IMR-90 (cell line): ENCODE data around the gene INKA1. TPM values are rescaled to one million over a fixed set of nuclear protein-coding genes. Genes with fewer than 3 reads are reported as not detected.

Experiments used
- ATAC-seq: fragments of 200-7000 bp; cut with Tn5 transposase; 2 replicates; pipeline ENCODE4 v1.9.1; 2020; ENCODE audit warnings: low read depth, mild to moderate bottlenecking, moderate library complexity
- BruUV-seq: library from RNA; stranded (reverse); fragments of 400-500 nt; replicated peaks from 2 replicates; lab custom pipeline; 2021; lab: Mats Ljungman, UMichigan
- CTCF ChIA-PET: fragments of 300-600 bp; formaldehyde crosslinking; extraction: SDS; loops from one replicate; lab custom pipeline; 2021; ENCODE audit warnings: antibody characterized with exemption; lab: Yijun Ruan, JAX
- POLR2A ChIA-PET: fragments of 300-600 bp; sonication (Branson Sonifier 250); formaldehyde crosslinking; loops from one replicate; lab custom pipeline; 2022; ENCODE audit warnings: antibody characterized with exemption; ENCODE audit not compliant: unreplicated experiment; lab: Charles Lee
- DNase-seq: peaks from one replicate; pipeline ENCODE4 v3.0.0; 2013
- H2AFZ ChIP-seq: replicated peaks from 2 replicates; pipeline ENCODE3; 2013; ENCODE audit warnings: low read length, mild to moderate bottlenecking; ENCODE audit not compliant: poor library complexity
- H2AK5ac ChIP-seq: 2 replicates; pipeline ENCODE4 v1.6.1; 2013; ENCODE audit warnings: low read depth, low read length, inconsistent platforms
- H2AK9ac ChIP-seq: replicated peaks from 2 replicates; pipeline ENCODE3; 2013; ENCODE audit warnings: mild to moderate bottlenecking, low read depth, low read length, moderate library complexity; ENCODE audit not compliant: poor library complexity
- H2BK120ac ChIP-seq: 2 replicates; pipeline ENCODE4 v1.6.1; 2013; ENCODE audit warnings: low read depth, low read length, inconsistent platforms
- H2BK15ac ChIP-seq: 3 replicates; pipeline ENCODE4 v1.6.1; 2013; ENCODE audit warnings: low read depth, low read length, inconsistent platforms
- H2BK20ac ChIP-seq: 2 replicates; pipeline ENCODE4 v1.6.1; 2013; ENCODE audit warnings: low read depth, mild to moderate bottlenecking, inconsistent platforms, low read length, moderate library complexity
- H2BK5ac ChIP-seq: 2 replicates; pipeline ENCODE4 v1.6.1; 2013; ENCODE audit warnings: mild to moderate bottlenecking, low read depth, low read length, inconsistent platforms; ENCODE audit not compliant: poor library complexity, severe bottlenecking
- H3K14ac ChIP-seq: replicated peaks from 2 replicates; pipeline ENCODE4 v1.6.1; 2013; ENCODE audit warnings: low read depth, low read length, inconsistent platforms
- H3K18ac ChIP-seq: 2 replicates; pipeline ENCODE4 v1.6.1; 2013; ENCODE audit warnings: low read depth, low read length, control low read depth
- H3K23ac ChIP-seq: 2 replicates; pipeline ENCODE4 v1.6.1; 2013; ENCODE audit warnings: low read depth, low read length, inconsistent platforms
- H3K27ac ChIP-seq: 2 replicates; pipeline ENCODE4 v1.5.1; 2013; ENCODE audit warnings: mild to moderate bottlenecking, control low read depth, low read length; ENCODE audit not compliant: insufficient read depth
- H3K27me3 ChIP-seq: 2 replicates; pipeline ENCODE4 v1.6.1; 2013; ENCODE audit warnings: low read length; ENCODE audit not compliant: control insufficient read depth, insufficient read depth
- H3K36me3 ChIP-seq: 2 replicates; pipeline ENCODE4 v1.6.1; 2013; ENCODE audit warnings: low read length, mixed read lengths; ENCODE audit not compliant: control insufficient read depth, insufficient read depth
- H3K4ac ChIP-seq: 2 replicates; pipeline ENCODE4 v1.6.1; 2013; ENCODE audit warnings: low read depth, low read length, inconsistent platforms
- H3K4me1 ChIP-seq: 2 replicates; pipeline ENCODE4 v1.6.1; 2013; ENCODE audit warnings: low read length, mixed read lengths; ENCODE audit not compliant: control insufficient read depth, insufficient read depth
- H3K4me2 ChIP-seq: 2 replicates; pipeline ENCODE4 v1.6.1; 2013; ENCODE audit warnings: low read depth, mild to moderate bottlenecking, control low read depth, low read length, moderate library complexity
- H3K4me3 ChIP-seq: 2 replicates; pipeline ENCODE4 v1.5.1; 2013; ENCODE audit warnings: low read depth, mild to moderate bottlenecking, control low read depth, low read length, moderate library complexity; ENCODE audit not compliant: insufficient read depth
- H3K56ac ChIP-seq: 2 replicates; pipeline ENCODE4 v1.6.1; 2013; ENCODE audit warnings: low read length, inconsistent platforms; ENCODE audit not compliant: insufficient read depth; ENCODE audit errors: extremely low read depth
- H3K79me1 ChIP-seq, 2 experiments: 2 replicates each; pipeline ENCODE4 v1.6.1; 2013; ENCODE audit warnings: low read length in 2 of 2, inconsistent platforms in 1 of 2, low read depth in 1 of 2
- H3K9ac ChIP-seq: 2 replicates; pipeline ENCODE4 v1.6.1; 2013; ENCODE audit warnings: low read depth, low read length, control low read depth
- H3K9me1 ChIP-seq: 2 replicates; pipeline ENCODE4 v1.6.1; 2013; ENCODE audit warnings: low read length, inconsistent platforms; ENCODE audit not compliant: insufficient read depth
- H3K9me3 ChIP-seq: 2 replicates; pipeline ENCODE4 v1.6.1; 2013; ENCODE audit warnings: low read length; ENCODE audit not compliant: control insufficient read depth, insufficient read depth
- H4K20me1 ChIP-seq: 2 replicates; pipeline ENCODE4 v1.6.1; 2013; ENCODE audit warnings: low read length, inconsistent platforms; ENCODE audit not compliant: insufficient read depth
- H4K5ac ChIP-seq: 2 replicates; pipeline ENCODE4 v1.6.1; 2013; ENCODE audit warnings: mild to moderate bottlenecking, low read depth, low read length, control low read depth
- H4K8ac ChIP-seq, 2 experiments: 2 replicates each; pipeline ENCODE4 v1.6.1; 2013; ENCODE audit warnings: low read depth in 2 of 2, low read length in 2 of 2, control low read depth in 1 of 2, inconsistent platforms in 1 of 2
- H4K91ac ChIP-seq: 2 replicates; pipeline ENCODE4 v1.6.1; 2013; ENCODE audit warnings: low read depth, low read length, inconsistent platforms; ENCODE audit not compliant: insufficient read depth
- RAD21 ChIP-seq: IDR thresholded peaks from 2 replicates; pipeline ENCODE4 v1.6.1; 2012; ENCODE audit warnings: low read length, improper control_type of control experiment
- SMC3 ChIP-seq: fragments of 150-350 bp; IDR thresholded peaks from 2 replicates; pipeline ENCODE4 v1.6.1; 2016; ENCODE audit warnings: low read depth, mild to moderate bottlenecking, antibody characterized with exemption, low read length, moderate library complexity
- WGBS, 2 experiments: methylation state at CpG; one replicate each; pipeline versions ENCODE4 v1.1.5 to v1.1.7; 2013; ENCODE audit warnings: missing lambda C conversion rate in 2 of 2; ENCODE audit not compliant: insufficient read length in 1 of 2; ENCODE audit errors: extremely low coverage in 2 of 2; 5-methylcytosine and 5-hydroxymethylcytosine counted together
- dilution Hi-C: fragments of 300-500 bp; cut with HindIII; formaldehyde crosslinking; loops from one replicate; pipeline ENCODE4 v1.14.3; 2018; ENCODE audit warnings: low sequenced_read_pairs; ENCODE audit not compliant: unreplicated experiment
- in situ Hi-C: fragments of 300-500 bp; cut with MboI; formaldehyde crosslinking; loops from 3 replicates; pipeline ENCODE4 v1.14.3; 2019; ENCODE audit warnings: low sequenced_read_pairs, inconsistent platforms, mixed read lengths
- intact Hi-C: fragments of 100-400 bp; cut with micrococcal nuclease; formaldehyde crosslinking; loops from 2 replicates; pipeline ENCODE4 v1.10.0; 2022
- polyA plus RNA-seq, 3 experiments: library from polyadenylated mRNA; depleted of rRNA; stranded (reverse); fragments of >200 nt; gene quantifications; 2 replicates each; pipeline ENCODE4 v1.2.3, GENCODE V29; 2012; ENCODE audit warnings: low replicate concordance in 1 of 3
- total RNA-seq: library from RNA; depleted of rRNA; stranded (reverse); fragments of >200 nt; gene quantifications from 2 replicates; pipeline ENCODE4 v1.2.3, GENCODE V29; 2012

INKA1 gene
- total and polyA plus RNA-seq, 2 of the 4 experiments (the other 2 are of a cell fraction), result 2.3 to 4.5 TPM

DNA sequence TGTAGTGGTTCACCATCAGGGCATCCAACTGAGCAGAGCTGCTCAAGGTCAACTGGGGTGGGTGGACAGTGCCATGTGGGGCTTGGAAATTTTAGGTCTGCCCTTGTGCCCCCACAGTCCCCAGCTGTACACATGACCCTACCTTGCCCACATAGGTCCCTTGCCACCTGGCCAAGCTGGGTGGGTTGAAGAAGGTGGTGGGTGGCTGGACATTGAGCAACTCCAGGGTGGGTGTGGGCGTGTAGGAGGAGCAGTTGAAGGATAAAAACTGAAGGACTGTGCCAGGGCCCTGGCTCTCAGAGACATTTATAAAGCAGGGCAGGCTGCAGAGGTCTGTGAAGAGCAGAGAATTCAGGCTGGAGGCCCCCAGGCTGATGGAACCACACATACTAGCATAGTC, 4.0 kb upstream of the INKA1 start:
- no peak overlapping the region for H3K9ac ChIP-seq
- no peak for DNase-seq
- no peak overlapping the region for H2BK120ac ChIP-seq
- H3K4me3 ChIP-seq, result no peak overlapping the region
- H2AFZ ChIP-seq, result peak overlapping the region; percentile 27
- ATAC-seq, result no peak
- 0 out of 2 replicates have a peak overlapping the region, but pooled peaks have one; percentile 18 for H2AK5ac ChIP-seq
- no peak overlapping the region for H4K5ac ChIP-seq
- in situ Hi-C loops, result no loop called here
- no peak overlapping the region for H2BK15ac ChIP-seq
- CTCF ChIA-PET, result interaction anchor here (1.3 kb wide), 1 partner anchor 30 kb away, joined by 3 read pairs; no protein-coding TSS in a partner anchor
- BruUV-seq, result no TSS peak
- H3K14ac ChIP-seq, result no peak overlapping the region
- TF ChIP-seq RAD21 (no peak), SMC3 (no peak)
- H3K9me1 ChIP-seq, result peaks cover 4% of the 10 kb centered on the region; the same call in 1 of the 2 replicates
- H3K18ac ChIP-seq, result no peak overlapping the region
- H3K9me3 ChIP-seq, result no peaks in the 10 kb centered on the region
- no peak overlapping the region for H2BK5ac ChIP-seq
- H3K27me3 ChIP-seq, result peaks cover 5% of the 10 kb centered on the region; the same call in 1 of the 2 replicates
- H4K20me1 ChIP-seq, result no peaks in the 10 kb centered on the region
- no peak overlapping the region; a peak in 1 of 4 replicates for H4K8ac ChIP-seq
- H3K36me3 ChIP-seq, result no peaks in the 10 kb centered on the region
- no peak overlapping the region for H4K91ac ChIP-seq
- dilution Hi-C loops, result no loop called here
- no peak overlapping the region for H3K4me2 ChIP-seq
- peaks cover 9% of the 10 kb centered on the region for H3K4me1 ChIP-seq
- H3K56ac ChIP-seq, result no peak overlapping the region
- H3K23ac ChIP-seq, result no peak overlapping the region
- POLR2A ChIA-PET, result no interaction called here
- H3K27ac ChIP-seq, result no peak overlapping the region
- intact Hi-C loops, result no loop called here
- peak overlapping the region; percentile 1; the same call in 1 of the 2 replicates for H3K4ac ChIP-seq
- peaks cover 0 to 6% of the 10 kb centered on the region in 2 experiments; a peak in 1 of 4 replicates for H3K79me1 ChIP-seq
- H2BK20ac ChIP-seq, result no peak overlapping the region
- peak overlapping the region; percentile 63 for H2AK9ac ChIP-seq
- no CpG with 5 or more reads among the region's 1 CpG for WGBS, 2 experiments
